ENCODE results near the gene NDC80.

DNA sequence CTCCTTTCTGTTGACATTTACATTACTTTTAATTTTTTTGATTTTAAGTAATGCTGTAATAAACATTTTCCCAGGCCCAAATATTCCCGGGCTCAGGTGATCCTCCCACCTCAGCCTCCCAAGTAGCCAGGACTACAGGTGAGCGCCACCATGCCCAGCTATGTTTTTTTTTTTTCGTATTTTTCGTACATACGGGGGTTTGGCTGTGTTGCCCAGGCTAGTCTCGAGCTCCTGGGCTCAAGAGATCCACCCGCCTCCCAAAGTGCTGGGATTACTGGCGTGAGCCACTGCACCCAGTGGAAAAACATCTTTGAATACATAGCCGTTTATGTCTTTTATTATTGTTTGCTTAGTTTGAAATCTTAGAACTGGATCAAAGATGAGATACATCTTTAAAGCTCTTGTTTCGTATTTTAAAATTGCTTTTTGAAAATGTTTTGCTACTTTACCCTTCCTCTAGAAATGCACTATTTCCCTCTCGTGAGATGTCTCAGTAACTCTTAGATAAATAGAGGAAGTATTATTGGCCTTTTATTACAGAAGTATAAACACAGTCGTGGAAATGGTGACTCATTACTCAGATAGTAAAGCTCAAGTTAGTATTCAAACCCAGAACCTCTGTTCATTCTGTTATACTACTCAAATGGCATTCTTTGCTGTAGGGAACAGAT, 86.6 kb downstream of the NDC80 start:
- TF ChIP-seq POLR2A (IDR thresholded peaks at IDR 0.05; ENCODE audit: low read length) (peak; percentile 37), GATA1 (IDR thresholded peaks at IDR 0.05; ENCODE audit: low read depth, low read length) (no peak)

Measured in erythroblast (primary cell).